Right atrium auricular region (tissue), 2 donors: Measurements from ENCODE around the gene RABEP1. TPM values are rescaled to one million over a fixed set of nuclear protein-coding genes. Genes with fewer than 3 reads are reported as not detected.

Experiments used
- DNase-seq: peaks from one replicate; pipeline ENCODE4 v3.0.0-alpha.2; 2019; ENCODE audit warnings: low spot score
- H3K27ac ChIP-seq, 2 donors: fragments of 200-600 bp; sonication (generic); 1 replicate in 1 of 2; 2 replicates in 1 of 2; pipeline ENCODE4 v1.5.1; 2016 to 2019
- H3K27me3 ChIP-seq, 2 donors: fragments of 200-600 bp; sonication (generic); one replicate each; pipeline versions ENCODE4 v1.5.1 to v1.6.0; 2017 to 2019
- H3K36me3 ChIP-seq: fragments of 200-600 bp; sonication (generic); one replicate; pipeline ENCODE4 v1.5.1; 2016
- H3K4me1 ChIP-seq, 2 donors: fragments of 200-600 bp; sonication (generic); one replicate each; pipeline versions ENCODE4 v1.5.1 to v1.6.0; 2017 to 2019
- H3K4me3 ChIP-seq, 2 donors: fragments of 200-600 bp; sonication (generic); 1 replicate in 1 of 2; 2 replicates in 1 of 2; pipeline ENCODE4 v1.5.1; 2017 to 2019; ENCODE audit warnings: mild to moderate bottlenecking in 1 of 2, moderate library complexity in 1 of 2
- H3K9me3 ChIP-seq, 2 donors: fragments of 200-600 bp; sonication (generic); one replicate each; pipeline ENCODE4 v1.5.1; 2019
- CTCF ChIP-seq, 2 donors: fragments of 200-600 bp; sonication (generic); IDR thresholded peaks; one replicate each; pipeline ENCODE4 v1.5.1; 2019; ENCODE audit warnings: antibody characterized with exemption in 2 of 2
- total RNA-seq, 2 donors: library from RNA; depleted of rRNA; stranded (reverse); fragments of >200 nt; gene quantifications; one replicate each; pipeline ENCODE4 v1.1.0, GENCODE V29; 2016

RABEP1 gene
- total RNA-seq, 2 donors from 2014 or later, result 29.6 to 34.1 TPM

GRCh38 chr17:5434984-5435383 lies 152.9 kb downstream of the RABEP1 start:
- Histone ChIP-seq H3K4me1 (peaks cover 0 to 17% of the 10 kb centered on the region in 2 donors), H3K36me3 (peaks cover 47% of the 10 kb centered on the region), H3K4me3 (no peak overlapping the region), H3K27me3 (no peaks in the 10 kb centered on the region), H3K27ac (no peak overlapping the region), H3K9me3 (no peaks in the 10 kb centered on the region)
- no peak for DNase-seq
- TF ChIP-seq CTCF (IDR thresholded peaks at IDR 0.05), result no peak

Other genes starting within 250 kb of the RABEP1 start
- not detected for gene SLC52A1, start 246.9 kb upstream of the RABEP1 start, total RNA-seq
- gene ZFP3, start 203.8 kb upstream of the RABEP1 start, total RNA-seq, result 1 to 10 TPM; 7.2 to 7.4 TPM
- gene ZNF232, start 170.4 kb upstream of the RABEP1 start, total RNA-seq, result 1 to 10 TPM; 2.7 to 5.6 TPM
- not detected for gene USP6, start 166.3 kb upstream of the RABEP1 start, total RNA-seq
- gene ZNF594, start 90.4 kb upstream of the RABEP1 start, total RNA-seq, result 1 to 10 TPM; 4.7 to 4.8 TPM
- 1 to 10 TPM; 1.1 to 2.8 TPM for gene SCIMP, start 47.4 kb upstream of the RABEP1 start, total RNA-seq
- gene NUP88, start 137.4 kb downstream of the RABEP1 start, total RNA-seq, result 10 to 100 TPM; 21.7 to 48.2 TPM
- gene RPAIN, start 137.9 kb downstream of the RABEP1 start, total RNA-seq, result 10 to 100 TPM; 31.4 to 40.7 TPM
- gene C1QBP, start 156.9 kb downstream of the RABEP1 start, total RNA-seq, result 100 to 1,000 TPM in 1 of 2 donors, 10 to 100 TPM in 1; 82.8 to 126 TPM
- 1 to 10 TPM; 5.6 to 5.8 TPM for gene DHX33, start 186.7 kb downstream of the RABEP1 start, total RNA-seq
- 10 to 100 TPM; 10.9 to 20.8 TPM for gene DERL2, start 203.9 kb downstream of the RABEP1 start, total RNA-seq
- 10 to 100 TPM in 1 of 2 donors, 1 to 10 TPM in 1; 6.6 to 11.4 TPM for gene MIS12, start 204.3 kb downstream of the RABEP1 start, total RNA-seq